ENCODE data around the gene NSA2.

- TF ChIP-seq, protein P1, sequence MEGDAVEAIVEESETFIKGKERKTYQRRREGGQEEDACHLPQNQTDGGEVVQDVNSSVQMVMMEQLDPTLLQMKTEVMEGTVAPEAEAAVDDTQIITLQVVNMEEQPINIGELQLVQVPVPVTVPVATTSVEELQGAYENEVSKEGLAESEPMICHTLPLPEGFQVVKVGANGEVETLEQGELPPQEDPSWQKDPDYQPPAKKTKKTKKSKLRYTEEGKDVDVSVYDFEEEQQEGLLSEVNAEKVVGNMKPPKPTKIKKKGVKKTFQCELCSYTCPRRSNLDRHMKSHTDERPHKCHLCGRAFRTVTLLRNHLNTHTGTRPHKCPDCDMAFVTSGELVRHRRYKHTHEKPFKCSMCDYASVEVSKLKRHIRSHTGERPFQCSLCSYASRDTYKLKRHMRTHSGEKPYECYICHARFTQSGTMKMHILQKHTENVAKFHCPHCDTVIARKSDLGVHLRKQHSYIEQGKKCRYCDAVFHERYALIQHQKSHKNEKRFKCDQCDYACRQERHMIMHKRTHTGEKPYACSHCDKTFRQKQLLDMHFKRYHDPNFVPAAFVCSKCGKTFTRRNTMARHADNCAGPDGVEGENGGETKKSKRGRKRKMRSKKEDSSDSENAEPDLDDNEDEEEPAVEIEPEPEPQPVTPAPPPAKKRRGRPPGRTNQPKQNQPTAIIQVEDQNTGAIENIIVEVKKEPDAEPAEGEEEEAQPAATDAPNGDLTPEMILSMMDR (IDR thresholded peaks at IDR 0.05), result peak; percentile 52
- TF ChIP-seq EZH2 (IDR thresholded peaks at IDR 0.05), result no peak
- TF ChIP-seq EZH2phosphoT487 (IDR thresholded peaks at IDR 0.05), result no peak
These were observed 616 bp upstream of the NSA2 start for GRCh38 chr5:74766418-74766848.

Data from neural progenitor cell (in vitro differentiated cells).